Stimulated activated CD4-positive, alpha-beta T cell treated with anti-CD3 and anti-CD28 coated beads, Interleukin-1b, Interleukin-23, amount 100 ng/mL, for 48 hours (primary cell): ENCODE measurements around the gene MPV17.

Experiments
- DNase-seq: peaks from one replicate; pipeline ENCODE4 v3.0.0-alpha.2; 2020

Gene MPV17

DNA sequence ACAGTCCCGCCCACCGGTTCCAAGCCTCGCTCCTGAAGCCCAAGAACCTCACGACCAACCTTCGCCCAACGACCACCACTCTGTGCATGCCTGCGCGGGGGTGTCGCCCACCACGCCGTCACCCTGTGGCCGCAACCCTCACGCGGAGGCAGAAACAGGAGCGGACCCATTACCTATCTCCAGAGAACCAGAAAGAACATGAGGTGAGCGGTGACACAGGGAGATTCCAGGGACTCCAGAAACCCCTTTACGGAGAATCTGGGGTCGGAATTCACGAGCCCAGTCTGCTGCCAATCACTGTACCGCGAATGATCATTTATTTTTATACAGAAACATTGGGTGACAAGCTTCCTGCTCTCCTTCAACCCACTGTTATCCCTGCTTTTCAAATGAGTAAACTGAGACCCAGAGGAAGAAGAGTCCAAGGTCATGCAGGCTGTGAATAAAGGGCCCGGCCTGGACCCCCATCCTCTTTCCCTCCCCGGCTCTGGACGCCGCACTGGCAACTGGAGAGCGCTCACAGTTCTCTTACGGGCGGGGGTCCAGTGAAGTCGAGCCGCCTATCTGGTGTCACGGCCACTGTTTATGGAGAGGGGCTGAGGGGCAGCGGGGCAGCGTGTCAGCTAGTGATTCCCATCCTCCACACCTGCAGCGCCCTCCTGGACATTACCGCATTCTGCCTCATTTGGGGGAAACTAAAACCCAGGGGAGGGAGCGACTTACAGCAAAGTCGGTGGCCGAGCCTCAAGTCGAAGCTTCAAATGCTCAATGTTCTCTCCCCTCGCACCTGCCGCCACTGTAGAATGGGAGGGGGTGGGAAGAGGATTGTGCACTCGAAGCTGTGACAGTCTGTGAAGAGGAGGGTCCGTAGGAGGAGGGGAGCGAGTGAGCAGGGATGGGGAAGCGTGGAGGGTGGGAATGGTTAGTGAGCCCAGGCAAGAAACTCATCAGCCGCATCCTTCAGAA lies 59.3 kb downstream of the MPV17 start:
- no peak for DNase-seq

GRCh38 chr2:27262379-27263286 lies 60.3 kb downstream of the MPV17 start, which contains the start of gene SLC30A3:
TSS of gene SLC30A3 (minus strand) at chr2:27263047. CDS start at chr2:27262906, 141 bp downstream.
- peak; percentile 70 for DNase-seq

- no peak for DNase-seq
These were observed 61.0 kb downstream of the MPV17 start for GRCh38 chr2:27261926-27262298.

GRCh38 chr2:27261241-27261925 lies 61.5 kb downstream of the MPV17 start:
- no peak for DNase-seq
